K562 (cell line): ENCODE measurements around the gene MAP7D1. TPM values are rescaled to one million over a fixed set of nuclear protein-coding genes. Genes with fewer than 3 reads are reported as not detected.

Experiments
- ATAC-seq: fragments of 200-7000 bp; cut with Tn5 transposase; 3 replicates; pipeline ENCODE4 v1.9.1; 2020; ENCODE audit warnings: moderate library complexity
- BruUV-seq: library from RNA; stranded (reverse); fragments of 400-500 nt; replicated peaks from 2 replicates; lab custom pipeline; 2021; lab: Mats Ljungman, UMichigan
- CTCF ChIA-PET: fragments of 300-600 bp; formaldehyde crosslinking; extraction: SDS; loops from one replicate; lab custom pipeline; 2021; ENCODE audit warnings: low intra/inter-chr PET ratio; lab: Yijun Ruan, JAX
- POLR2A ChIA-PET: fragments of 300-600, 350-650 bp; sonication (Branson Sonifier 250); formaldehyde crosslinking; extraction: SDS; loops from one replicate; lab custom pipeline; 2021; ENCODE audit warnings: antibody characterized with exemption, inconsistent platforms; lab: Yijun Ruan, JAX
- DNase-seq, 4 experiments: peaks; one replicate each; pipeline versions ENCODE4 v3.0.0 to v3.0.0-alpha.2; 2011 to 2018; ENCODE audit warnings: low spot score in 3 of 4, mixed read lengths in 3 of 4; ENCODE audit errors: extremely low read depth in 1 of 4
- FAIRE-seq: peaks from 2 replicates; lab custom pipeline; 2011; peaks lifted over from hg19 to GRCh38; lab: Jason Lieb, UNC
- H2AFZ ChIP-seq: 2 replicates; pipeline ENCODE4 v1.6.0; 2011; ENCODE audit warnings: low read depth, low read length, control low read depth, inconsistent platforms
- H3K27ac ChIP-seq: fragments of 200-600 bp; 3 replicates; pipeline ENCODE4 v1.8.0; 2011; ENCODE audit warnings: low read depth, mild to moderate bottlenecking, control low read depth, inconsistent platforms, low read length, moderate library complexity, mixed read lengths; ENCODE audit errors: extremely low read depth
- H3K27me3 ChIP-seq, 2 experiments: fragments of 300-600 bp in 1 of 2; 2 replicates in 1 of 2; 3 replicates in 1 of 2; pipeline versions ENCODE4 v1.6.0 to v1.8.0; 2011; ENCODE audit warnings: inconsistent platforms in 2 of 2, low read length in 2 of 2, mild to moderate bottlenecking in 1 of 2, mixed read lengths in 1 of 2, moderate library complexity in 1 of 2; ENCODE audit not compliant: control insufficient read depth in 2 of 2, insufficient read depth in 2 of 2
- H3K36me3 ChIP-seq: fragments of 300-600 bp; 3 replicates; pipeline ENCODE4 v1.8.0; 2011; ENCODE audit warnings: mild to moderate bottlenecking, low read length, inconsistent platforms; ENCODE audit not compliant: control insufficient read depth, insufficient read depth
- H3K4me1 ChIP-seq, 2 experiments: fragments of 200-600 bp in 1 of 2; replicated peaks in 1 of 2; 2 replicates in 1 of 2; 3 replicates in 1 of 2; pipeline versions ENCODE4 v1.5.1 to v1.8.0; 2011; ENCODE audit warnings: inconsistent platforms in 2 of 2, low read length in 2 of 2, mild to moderate bottlenecking in 1 of 2, mixed read lengths in 1 of 2, moderate library complexity in 1 of 2; ENCODE audit not compliant: control insufficient read depth in 2 of 2, insufficient read depth in 2 of 2
- H3K4me2 ChIP-seq: 2 replicates; pipeline ENCODE4 v1.6.1; 2011; ENCODE audit warnings: low read length, control low read depth, inconsistent platforms, mixed read lengths; ENCODE audit not compliant: insufficient read depth
- H3K4me3 ChIP-seq: fragments of 200-600 bp; sonication (generic), shearing (Covaris generic); 2 replicates; pipeline ENCODE4 v1.5.1; 2016; ENCODE audit warnings: control low read depth, inconsistent platforms
- H3K79me2 ChIP-seq: fragments of 200-600 bp; 3 replicates; pipeline ENCODE4 v1.8.0; 2011; ENCODE audit warnings: low read length, inconsistent platforms; ENCODE audit not compliant: control insufficient read depth, insufficient read depth
- H3K9ac ChIP-seq, 2 experiments: 2 replicates each; pipeline versions ENCODE4 v1.6.0 to v1.6.1; 2011; ENCODE audit warnings: low read depth in 2 of 2, low read length in 2 of 2, control low read depth in 1 of 2, inconsistent platforms in 1 of 2, mild to moderate bottlenecking in 1 of 2, mixed read lengths in 1 of 2; ENCODE audit not compliant: insufficient read depth in 1 of 2
- H3K9me1 ChIP-seq: one replicate; pipeline ENCODE4 v1.6.0; 2011; ENCODE audit warnings: inconsistent platforms, mild to moderate bottlenecking, low read length, moderate library complexity; ENCODE audit not compliant: control insufficient read depth, insufficient read depth
- H3K9me3 ChIP-seq: replicated peaks from 2 replicates; pipeline ENCODE4 v1.5.1; 2011; ENCODE audit warnings: low read depth, low read length, inconsistent platforms; ENCODE audit not compliant: control insufficient read depth, insufficient read depth
- H4K20me1 ChIP-seq: replicated peaks from 2 replicates; pipeline ENCODE4 v1.6.1; 2011; ENCODE audit warnings: low read length, inconsistent platforms, mixed read lengths; ENCODE audit not compliant: control insufficient read depth, insufficient read depth
- MYBL2 ChIP-seq, 2 experiments: fragments of 450-650 bp in 1 of 2; sonication (generic) in 1 of 2; formaldehyde crosslinking in 1 of 2; IDR thresholded peaks; 2 replicates each; pipeline versions ENCODE4 v1.6.1 to v1.8.1; 2017 to 2022; ENCODE audit warnings: borderline replicate concordance in 1 of 2, inconsistent platforms in 1 of 2, low read depth in 1 of 2, mild to moderate bottlenecking in 1 of 2, missing genetic modification reagents in 1 of 2, moderate library complexity in 1 of 2
- ZC3H8 ChIP-seq: fragments of 450-650 bp; IDR thresholded peaks from 2 replicates; pipeline ENCODE4 v1.6.1; 2017
- ZNF224 ChIP-seq: sonication (generic); formaldehyde crosslinking; IDR thresholded peaks from 2 replicates; pipeline ENCODE4 v1.8.0; 2022; ENCODE audit warnings: mild to moderate bottlenecking, missing genetic modification reagents
- WGBS: fragments of 100-300 bp; shearing (Covaris generic); methylation state at CpG from one replicate; pipeline ENCODE4 v1.1.6; 2016; ENCODE audit warnings: low coverage, mixed read lengths; ENCODE audit not compliant: insufficient coverage; ENCODE audit errors: missing lambda C conversion rate; 5-methylcytosine and 5-hydroxymethylcytosine counted together
- in situ Hi-C: fragments of 300-500 bp; cut with MboI; formaldehyde crosslinking; loops from 4 replicates; pipeline ENCODE4 v1.15.0; 2018; ENCODE audit warnings: inconsistent platforms, mixed read lengths
- intact Hi-C: fragments of 100-400 bp; cut with micrococcal nuclease; formaldehyde crosslinking; loops from 2 replicates; pipeline ENCODE4 v1.14.2; 2022
- polyA plus RNA-seq, 8 experiments: library from polyadenylated mRNA; depleted of rRNA in 4 of 8; stranded (reverse) in 5 of 8; unstranded in 3 of 8; fragments of >200 nt; fragmentation: Nextera tagmentation in 2 of 8; fragmentation: Illumina TruSeq in 1 of 8; extraction: Ambion mirVana in 2 of 8; extraction: Trizol in 1 of 8; gene quantifications; 2 replicates each; pipeline versions ENCODE4 v1.2.1 to v1.2.3, GENCODE V29; 2011 to 2014; ENCODE audit warnings: inconsistent platforms in 1 of 8, missing spikeins in 1 of 8
- total RNA-seq, 7 experiments: library from RNA; depleted of rRNA in 6 of 7; stranded (reverse); fragments of >200 nt in 6 of 7; fragmentation: Illumina TruSeq in 2 of 7; extraction: Trizol in 2 of 7; gene quantifications; 2 replicates each; pipeline versions ENCODE4 v1.2.1 to v1.2.3, GENCODE V29; 2011 to 2021; ENCODE audit warnings: low replicate concordance in 1 of 7
- TF ChIP-seq, protein P1 (sequence below): fragments of 250-450 bp; sonication (Bioruptor Pico); IDR thresholded peaks from 2 replicates; pipeline ENCODE4 v1.5.0; 2021; ENCODE audit warnings: mild to moderate bottlenecking, borderline replicate concordance

MAP7D1 gene
- total and polyA plus RNA-seq, 9 of the 15 experiments (the other 6 are each of a cell fraction or from before 2014, with no cell fraction given) = 3.6 to 108 (median 34.5) TPM

DNA sequence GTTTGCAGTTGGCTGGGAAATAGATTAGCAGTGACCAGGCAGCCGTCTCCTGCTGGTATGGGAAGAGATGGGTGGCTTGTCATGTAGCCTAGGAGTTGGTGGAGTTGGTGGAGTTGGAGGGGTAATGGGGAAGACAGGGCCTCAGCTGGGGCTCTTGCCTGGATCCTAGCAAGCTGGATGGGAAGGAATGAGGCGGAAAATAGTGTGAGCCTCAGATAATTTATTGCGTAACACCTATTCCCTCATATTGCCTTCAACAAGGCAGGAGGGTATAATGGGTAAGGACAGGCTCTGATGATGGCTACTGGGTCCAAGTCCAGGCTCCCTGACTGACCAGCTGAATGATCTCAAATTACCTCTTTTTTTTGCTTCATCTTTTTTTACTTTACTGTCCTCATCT, 12.6 kb downstream of the MAP7D1 start (continued):
- TF ChIP-seq, protein P1, sequence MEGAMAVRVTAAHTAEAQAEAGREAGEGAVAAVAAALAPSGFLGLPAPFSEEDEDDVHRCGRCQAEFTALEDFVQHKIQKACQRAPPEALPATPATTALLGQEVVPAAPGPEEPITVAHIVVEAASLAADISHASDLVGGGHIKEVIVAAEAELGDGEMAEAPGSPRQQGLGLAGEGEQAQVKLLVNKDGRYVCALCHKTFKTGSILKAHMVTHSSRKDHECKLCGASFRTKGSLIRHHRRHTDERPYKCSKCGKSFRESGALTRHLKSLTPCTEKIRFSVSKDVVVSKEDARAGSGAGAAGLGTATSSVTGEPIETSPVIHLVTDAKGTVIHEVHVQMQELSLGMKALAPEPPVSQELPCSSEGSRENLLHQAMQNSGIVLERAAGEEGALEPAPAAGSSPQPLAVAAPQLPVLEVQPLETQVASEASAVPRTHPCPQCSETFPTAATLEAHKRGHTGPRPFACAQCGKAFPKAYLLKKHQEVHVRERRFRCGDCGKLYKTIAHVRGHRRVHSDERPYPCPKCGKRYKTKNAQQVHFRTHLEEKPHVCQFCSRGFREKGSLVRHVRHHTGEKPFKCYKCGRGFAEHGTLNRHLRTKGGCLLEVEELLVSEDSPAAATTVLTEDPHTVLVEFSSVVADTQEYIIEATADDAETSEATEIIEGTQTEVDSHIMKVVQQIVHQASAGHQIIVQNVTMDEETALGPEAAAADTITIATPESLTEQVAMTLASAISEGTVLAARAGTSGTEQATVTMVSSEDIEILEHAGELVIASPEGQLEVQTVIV (CRISPR knock-in tag) = no peak
- TF ChIP-seq MYBL2 (IDR thresholded peaks at IDR 0.05; ENCODE audit: low read depth) (no peak), MYBL2 (CRISPR knock-in tag; IDR thresholded peaks at IDR 0.05; ENCODE audit: borderline replicate concordance) (no peak), ZNF224 (CRISPR knock-in tag) (no peak)

DNA sequence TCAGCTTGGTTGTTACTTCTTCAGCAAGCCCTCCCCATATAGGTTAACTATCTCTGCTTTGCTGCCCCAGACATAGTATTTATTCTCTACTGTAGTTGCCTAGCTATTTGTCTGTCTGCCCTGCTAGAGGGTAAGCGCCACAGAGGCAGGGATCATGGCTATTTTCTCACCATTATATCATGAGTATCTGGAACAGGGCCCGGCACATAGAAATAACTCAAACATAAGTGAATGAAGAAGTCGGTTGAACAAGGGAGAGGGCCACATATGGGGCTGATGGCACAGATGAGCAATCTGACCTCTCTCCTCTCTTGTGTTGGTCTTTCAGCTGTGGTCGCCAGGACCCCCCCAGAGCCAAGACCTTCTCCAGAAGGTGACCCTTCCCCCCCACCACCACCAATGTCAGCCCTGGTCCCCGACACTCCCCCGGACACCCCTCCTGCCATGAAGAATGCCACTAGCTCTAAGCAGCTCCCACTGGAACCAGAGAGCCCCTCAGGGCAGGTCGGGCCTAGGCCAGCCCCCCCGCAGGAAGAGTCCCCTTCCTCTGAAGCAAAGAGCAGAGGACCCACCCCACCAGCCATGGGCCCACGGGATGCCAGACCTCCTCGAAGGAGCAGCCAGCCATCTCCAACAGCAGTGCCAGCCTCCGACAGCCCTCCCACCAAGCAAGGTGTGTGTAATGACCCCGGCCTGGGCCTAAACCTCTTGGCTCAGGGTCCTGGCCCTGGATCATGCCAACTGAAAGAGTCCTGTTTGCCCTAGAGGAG, 14.9 kb downstream of the MAP7D1 start:
- no peak overlapping the region; a peak in 1 of 4 replicates for H3K9ac ChIP-seq
- no peaks in the 10 kb centered on the region for H3K27me3 ChIP-seq
- H3K4me3 ChIP-seq = no peak overlapping the region
- no peaks in the 10 kb centered on the region for H3K9me3 ChIP-seq
- 0 out of 5 replicates have a peak, but pooled peaks cover 0 to 3% of the 10 kb centered on the region in 2 experiments for H3K4me1 ChIP-seq
- no peaks in the 10 kb centered on the region; the same call in 1 of the 2 replicates for H4K20me1 ChIP-seq
- H3K36me3 ChIP-seq = peaks cover 75% of the 10 kb centered on the region; the same call in 2 of the 3 replicates
- ATAC-seq (no peak), FAIRE-seq (no peak), DNase-seq (no peak)
- TF ChIP-seq ZC3H8 = no peak
- ChIA-PET POLR2A (interaction anchor here (0.6 to 6.7 kb wide), 8 partner anchors 10 to 115 kb away, joined by 3 to 42 read pairs (median 4); partner anchors contain the start of gene TRAPPC3), CTCF (interaction anchor here (0.6 kb wide), 1 partner anchor 25 kb away, joined by 3 read pairs; no protein-coding TSS in a partner anchor)
- in situ Hi-C loops (no loop called here), intact Hi-C loops (no loop called here)
- H3K9me1 ChIP-seq = peaks cover 6% of the 10 kb centered on the region
- H2AFZ ChIP-seq = no peak overlapping the region
- peaks cover 27% of the 10 kb centered on the region for H3K79me2 ChIP-seq
- H3K27ac ChIP-seq = no peak overlapping the region
- H3K4me2 ChIP-seq = no peak overlapping the region
- no TSS peak for BruUV-seq
- 94% methylated on average over 10 of the region's 12 CpGs for WGBS
